Measurements from ENCODE around the gene DPF1.

The DPF1 gene

GRCh38 chr19:38173291-38174041 lies 50.6 kb downstream of the DPF1 start:
- no peaks in the 10 kb centered on the region for H3K27me3 ChIP-seq (ENCODE audit: control insufficient read depth, insufficient read depth, low read length)
- H3K4me2 ChIP-seq (ENCODE audit: low read length) = peak overlapping the region; percentile 66
- peaks cover 14% of the 10 kb centered on the region for H3K4me1 ChIP-seq (ENCODE audit: control insufficient read depth, insufficient read depth, low read length)
- H3K9me3 ChIP-seq (replicated peaks; ENCODE audit: low read length) = no peaks in the 10 kb centered on the region
- H3K4me3 ChIP-seq (ENCODE audit: low read length) = peak overlapping the region; percentile 56
- H3K36me3 ChIP-seq (ENCODE audit: insufficient read depth, low read length) = peaks cover 16% of the 10 kb centered on the region
- peak overlapping the region; percentile 72 for H3K9ac ChIP-seq (ENCODE audit: low read depth, low read length)

GRCh38 chr19:38172001-38172400 lies 52.0 kb downstream of the DPF1 start:
- Histone ChIP-seq H3K27me3 (ENCODE audit: control insufficient read depth, insufficient read depth, low read length) (no peaks in the 10 kb centered on the region), H3K4me1 (ENCODE audit: control insufficient read depth, insufficient read depth, low read length) (peaks cover 14% of the 10 kb centered on the region), H3K4me3 (ENCODE audit: low read length) (no peak overlapping the region), H3K9ac (ENCODE audit: low read depth, low read length) (no peak overlapping the region), H3K9me3 (replicated peaks; ENCODE audit: low read length) (no peaks in the 10 kb centered on the region), H3K36me3 (ENCODE audit: insufficient read depth, low read length) (peaks cover 23% of the 10 kb centered on the region), H3K4me2 (ENCODE audit: low read length) (no peak overlapping the region)

- no peaks in the 10 kb centered on the region for H3K27me3 ChIP-seq (ENCODE audit: control insufficient read depth, insufficient read depth, low read length)
- H3K4me2 ChIP-seq (ENCODE audit: low read length) = no peak overlapping the region
- H3K36me3 ChIP-seq (ENCODE audit: insufficient read depth, low read length) = peaks cover 25% of the 10 kb centered on the region
- no peak overlapping the region for H3K4me3 ChIP-seq (ENCODE audit: low read length)
- H3K9me3 ChIP-seq (replicated peaks; ENCODE audit: low read length) = no peaks in the 10 kb centered on the region
- H3K9ac ChIP-seq (ENCODE audit: low read depth, low read length) = no peak overlapping the region
- peaks cover 14% of the 10 kb centered on the region for H3K4me1 ChIP-seq (ENCODE audit: control insufficient read depth, insufficient read depth, low read length)
Observed at GRCh38 chr19:38170334-38170733, 53.7 kb downstream of the DPF1 start.

GRCh38 chr19:38168637-38169036 lies 55.4 kb downstream of the DPF1 start:
- H3K36me3 ChIP-seq (ENCODE audit: insufficient read depth, low read length) = peaks cover 27% of the 10 kb centered on the region
- H3K9me3 ChIP-seq (replicated peaks; ENCODE audit: low read length) = no peaks in the 10 kb centered on the region
- peaks cover 8% of the 10 kb centered on the region for H3K4me1 ChIP-seq (ENCODE audit: control insufficient read depth, insufficient read depth, low read length)

GRCh38 chr19:38165335-38165734 lies 58.7 kb downstream of the DPF1 start:
- no peaks in the 10 kb centered on the region for H3K4me1 ChIP-seq (ENCODE audit: control insufficient read depth, insufficient read depth, low read length)
- peaks cover 44% of the 10 kb centered on the region for H3K36me3 ChIP-seq (ENCODE audit: insufficient read depth, low read length)

More at GRCh38 chr19:38168637-38169036, 55.4 kb downstream of the DPF1 start:
- Histone ChIP-seq H3K27me3 (ENCODE audit: control insufficient read depth, insufficient read depth, low read length) (no peaks in the 10 kb centered on the region), H3K4me2 (ENCODE audit: low read length) (no peak overlapping the region), H3K4me3 (ENCODE audit: low read length) (no peak overlapping the region), H3K9ac (ENCODE audit: low read depth, low read length) (no peak overlapping the region)

GRCh38 chr19:38164526-38164925 lies 59.5 kb downstream of the DPF1 start:
- Histone ChIP-seq H3K4me2 (ENCODE audit: low read length) (no peak overlapping the region), H3K4me1 (ENCODE audit: control insufficient read depth, insufficient read depth, low read length) (no peaks in the 10 kb centered on the region), H3K4me3 (ENCODE audit: low read length) (no peak overlapping the region), H3K27me3 (ENCODE audit: control insufficient read depth, insufficient read depth, low read length) (no peaks in the 10 kb centered on the region), H3K9ac (ENCODE audit: low read depth, low read length) (no peak overlapping the region), H3K9me3 (replicated peaks; ENCODE audit: low read length) (peaks cover 5% of the 10 kb centered on the region), H3K36me3 (ENCODE audit: insufficient read depth, low read length) (peaks cover 44% of the 10 kb centered on the region)

More at GRCh38 chr19:38165335-38165734, 58.7 kb downstream of the DPF1 start:
- Histone ChIP-seq H3K9ac (ENCODE audit: low read depth, low read length) (no peak overlapping the region), H3K27me3 (ENCODE audit: control insufficient read depth, insufficient read depth, low read length) (no peaks in the 10 kb centered on the region), H3K4me2 (ENCODE audit: low read length) (no peak overlapping the region), H3K9me3 (replicated peaks; ENCODE audit: low read length) (peaks cover 5% of the 10 kb centered on the region), H3K4me3 (ENCODE audit: low read length) (no peak overlapping the region)

GRCh38 chr19:38163419-38164290 lies 60.4 kb downstream of the DPF1 start:
- Histone ChIP-seq H3K36me3 (ENCODE audit: insufficient read depth, low read length) (peaks cover 44% of the 10 kb centered on the region), H3K9ac (ENCODE audit: low read depth, low read length) (no peak overlapping the region), H3K9me3 (replicated peaks; ENCODE audit: low read length) (peaks cover 5% of the 10 kb centered on the region), H3K4me2 (ENCODE audit: low read length) (no peak overlapping the region), H3K27me3 (ENCODE audit: control insufficient read depth, insufficient read depth, low read length) (no peaks in the 10 kb centered on the region), H3K4me1 (ENCODE audit: control insufficient read depth, insufficient read depth, low read length) (no peaks in the 10 kb centered on the region), H3K4me3 (ENCODE audit: low read length) (no peak overlapping the region)

GRCh38 chr19:38162632-38163031 lies 61.4 kb downstream of the DPF1 start:
- Histone ChIP-seq H3K27me3 (ENCODE audit: control insufficient read depth, insufficient read depth, low read length) (no peaks in the 10 kb centered on the region), H3K36me3 (ENCODE audit: insufficient read depth, low read length) (peaks cover 42% of the 10 kb centered on the region), H3K9ac (ENCODE audit: low read depth, low read length) (no peak overlapping the region), H3K9me3 (replicated peaks; ENCODE audit: low read length) (peaks cover 5% of the 10 kb centered on the region), H3K4me2 (ENCODE audit: low read length) (no peak overlapping the region), H3K4me3 (ENCODE audit: low read length) (no peak overlapping the region), H3K4me1 (ENCODE audit: control insufficient read depth, insufficient read depth, low read length) (no peaks in the 10 kb centered on the region)

- Histone ChIP-seq H3K9ac (ENCODE audit: low read depth, low read length) (no peak overlapping the region), H3K4me1 (ENCODE audit: control insufficient read depth, insufficient read depth, low read length) (no peaks in the 10 kb centered on the region), H3K36me3 (ENCODE audit: insufficient read depth, low read length) (peaks cover 43% of the 10 kb centered on the region), H3K4me3 (ENCODE audit: low read length) (no peak overlapping the region), H3K9me3 (replicated peaks; ENCODE audit: low read length) (peaks cover 5% of the 10 kb centered on the region), H3K4me2 (ENCODE audit: low read length) (no peak overlapping the region), H3K27me3 (ENCODE audit: control insufficient read depth, insufficient read depth, low read length) (no peaks in the 10 kb centered on the region)
Observed at GRCh38 chr19:38162094-38162493, 61.9 kb downstream of the DPF1 start.
